T-helper 2 cell treated with Interferon-gamma antibody and Interleukin-4, amounts not matched to agents 5 μg/mL and 100 μg/mL, for 36 hours (primary cell): ENCODE data around the gene SAP25.
"Not testable (repeated sequence)": the region's sequence is repeated elsewhere in the genome, so short reads cannot be mapped to it uniquely, and the experiment has no call there.

Experiments used
- DNase-seq: peaks from one replicate; pipeline ENCODE4 v3.0.0; 2021; ENCODE audit warnings: low spot score
- H3K27ac Mint-ChIP-seq: one replicate; pipeline ENCODE4 v1.8.0; 2021; ENCODE audit warnings: mild to moderate bottlenecking, mixed read lengths
- H3K27me3 Mint-ChIP-seq: one replicate; pipeline ENCODE4 v1.8.0; 2021; ENCODE audit warnings: low read depth, mixed read lengths
- H3K36me3 Mint-ChIP-seq: one replicate; pipeline ENCODE4 v1.8.0; 2021; ENCODE audit warnings: low read depth, mixed read lengths
- H3K4me1 Mint-ChIP-seq: one replicate; pipeline ENCODE4 v1.8.0; 2021; ENCODE audit warnings: low read depth, mixed read lengths
- H3K4me3 Mint-ChIP-seq: one replicate; pipeline ENCODE4 v1.8.0; 2022; ENCODE audit warnings: mild to moderate bottlenecking, moderate library complexity, mixed read lengths
- H3K9me3 Mint-ChIP-seq: one replicate; pipeline ENCODE4 v1.8.0; 2021; ENCODE audit warnings: mixed read lengths

Gene SAP25

DNA sequence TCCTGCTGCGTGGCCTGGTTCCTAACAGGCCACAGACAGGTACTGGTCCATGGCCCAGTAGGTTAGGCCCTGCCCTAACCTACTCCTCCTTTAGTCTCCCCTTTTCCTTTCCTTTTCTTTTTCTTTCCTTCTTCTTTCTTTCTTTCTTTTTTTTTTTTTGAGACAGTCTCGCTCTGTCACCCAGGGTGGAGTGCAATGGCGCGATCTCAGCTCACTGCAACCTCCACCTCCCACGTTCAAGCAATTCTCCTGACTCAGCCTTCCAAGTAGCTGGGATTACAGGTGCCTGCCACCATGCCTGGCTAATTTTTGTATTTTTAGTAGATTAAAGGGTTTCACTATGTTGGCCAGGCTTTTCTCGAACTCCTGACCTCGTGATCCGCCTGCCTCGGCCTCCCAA is 37.7 kb downstream of the SAP25 start:
- H3K27ac Mint-ChIP-seq, H3K4me3 Mint-ChIP-seq, H3K36me3 Mint-ChIP-seq, H3K9me3 Mint-ChIP-seq, H3K27me3 Mint-ChIP-seq, DNase-seq: not testable (repeated sequence)
- peaks cover 15% of the 10 kb centered on the region for H3K4me1 Mint-ChIP-seq

DNA sequence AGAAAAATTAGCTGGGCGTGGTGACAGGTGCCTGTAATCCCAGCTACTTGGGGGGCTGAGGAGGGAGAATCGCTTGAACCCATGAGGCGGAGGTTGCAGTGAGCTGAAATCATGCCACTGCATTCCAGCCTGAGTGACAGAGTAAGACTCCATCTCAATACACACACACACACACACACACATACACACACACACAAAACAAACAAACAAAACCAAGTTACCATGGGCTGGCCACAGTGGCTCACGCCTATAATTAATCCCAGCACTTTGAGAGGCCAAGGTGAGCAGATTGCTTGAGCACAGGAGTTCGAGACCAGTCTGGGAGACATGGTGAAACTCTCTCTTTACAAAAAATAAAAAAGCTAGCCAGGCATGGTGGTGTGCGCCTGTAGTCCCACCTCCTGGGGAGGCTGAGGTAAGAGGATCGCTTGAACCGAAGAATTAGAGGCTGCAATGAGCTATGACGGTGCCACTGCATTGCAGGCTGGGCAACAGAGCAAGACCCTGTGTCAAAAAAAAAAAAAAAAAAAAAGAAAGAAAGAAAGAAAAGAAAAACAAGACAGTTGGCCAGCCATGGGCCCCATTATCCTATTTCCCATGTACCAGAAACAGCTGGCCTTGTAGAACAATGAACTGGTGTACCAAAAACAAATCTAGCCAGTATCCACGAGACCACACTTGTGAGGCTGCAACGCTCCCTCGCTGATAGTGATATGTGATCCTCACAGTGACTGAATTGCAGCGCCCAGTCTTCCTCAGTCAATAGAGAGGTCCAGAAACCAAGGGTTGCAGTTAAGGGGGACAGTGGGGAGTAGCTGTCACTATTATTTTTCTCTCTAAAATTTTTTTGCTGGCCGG is 41.3 kb downstream of the SAP25 start:
- H3K4me3 Mint-ChIP-seq: no peak overlapping the region
- H3K36me3 Mint-ChIP-seq: no peaks in the 10 kb centered on the region
- H3K9me3 Mint-ChIP-seq: no peaks in the 10 kb centered on the region
- DNase-seq: no peak
- H3K27me3 Mint-ChIP-seq: no peaks in the 10 kb centered on the region
- H3K4me1 Mint-ChIP-seq: peaks cover 5% of the 10 kb centered on the region
- no peak overlapping the region for H3K27ac Mint-ChIP-seq

DNA sequence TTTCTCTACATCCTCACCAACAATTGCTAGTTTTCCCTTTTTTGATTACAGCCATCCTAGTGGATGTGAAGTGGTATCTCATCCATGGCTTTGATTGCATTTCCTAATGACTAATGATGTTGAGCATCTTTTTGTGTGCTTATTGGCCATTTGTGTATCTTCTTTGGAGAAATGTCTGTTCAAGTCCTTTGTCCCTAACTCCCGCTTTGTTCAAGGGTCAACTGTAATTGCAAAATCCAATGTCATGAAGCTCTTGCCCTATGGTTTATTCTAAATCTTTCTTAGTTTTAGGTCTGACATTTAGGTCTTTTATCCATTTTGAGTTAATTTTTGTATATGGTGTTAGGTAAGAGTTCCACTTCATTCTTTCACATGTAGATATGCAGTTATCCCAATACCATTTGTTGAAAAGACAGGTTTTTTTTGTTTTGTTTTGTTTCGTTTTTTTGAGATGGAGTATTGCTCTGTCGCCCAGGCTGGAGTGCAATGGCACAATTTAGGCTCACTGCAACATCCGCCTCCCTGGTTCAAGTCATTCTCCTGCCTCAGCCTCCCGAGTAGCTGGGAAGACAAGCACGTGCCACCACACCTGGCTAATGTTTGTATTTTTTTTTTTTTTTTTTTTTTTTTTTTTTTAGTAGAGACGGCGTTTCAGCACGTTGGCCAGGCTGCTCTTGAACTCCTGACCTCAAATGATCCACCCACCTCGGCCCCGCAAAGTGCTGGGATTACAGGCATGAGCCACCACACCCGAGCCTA is 45.4 kb downstream of the SAP25 start:
- H3K27me3 Mint-ChIP-seq, H3K9me3 Mint-ChIP-seq, H3K4me3 Mint-ChIP-seq, H3K36me3 Mint-ChIP-seq, H3K4me1 Mint-ChIP-seq, H3K27ac Mint-ChIP-seq, DNase-seq: not testable (repeated sequence)

- DNase-seq: not testable (repeated sequence)
Observed at GRCh38 chr7:100523192-100523591, 50.5 kb downstream of the SAP25 start.

More at GRCh38 chr7:100523192-100523591, 50.5 kb downstream of the SAP25 start:
- H3K36me3 Mint-ChIP-seq, H3K27ac Mint-ChIP-seq, H3K4me3 Mint-ChIP-seq, H3K9me3 Mint-ChIP-seq, H3K4me1 Mint-ChIP-seq, H3K27me3 Mint-ChIP-seq: not testable (repeated sequence)
